Keratinocyte (primary cell): ENCODE measurements around the gene MAP2K2. TPM values are rescaled to one million over a fixed set of nuclear protein-coding genes. Genes with fewer than 3 reads are reported as not detected.

Experiments
- DNase-seq: peaks from one replicate; pipeline ENCODE4 v3.0.0-alpha.2; 2011; ENCODE audit warnings: low read depth, missing footprints, low spot score
- FAIRE-seq: peaks from 2 replicates; lab custom pipeline; 2011; peaks lifted over from hg19 to GRCh38; lab: Jason Lieb, UNC
- H2AFZ ChIP-seq: 2 replicates; pipeline ENCODE4 v1.6.0; 2012; ENCODE audit warnings: low read length, control low read depth, inconsistent platforms; ENCODE audit not compliant: control insufficient read depth
- H3K27ac ChIP-seq: 2 replicates; pipeline ENCODE4 v1.5.1; 2011; ENCODE audit warnings: low read length; ENCODE audit not compliant: control insufficient read depth, insufficient read depth
- H3K27me3 ChIP-seq: 3 replicates; pipeline ENCODE4 v1.6.0; 2011; ENCODE audit warnings: low read length; ENCODE audit not compliant: control insufficient read depth, insufficient read depth; ENCODE audit errors: extremely low read depth
- H3K36me3 ChIP-seq, 2 experiments: 2 replicates in 1 of 2; 3 replicates in 1 of 2; pipeline ENCODE4 v1.5.1; 2011; ENCODE audit warnings: low read length in 2 of 2, mild to moderate bottlenecking in 1 of 2; ENCODE audit not compliant: control insufficient read depth in 2 of 2, insufficient read depth in 2 of 2; ENCODE audit errors: extremely low read depth in 1 of 2
- H3K4me1 ChIP-seq: 3 replicates; pipeline ENCODE4 v1.5.1; 2011; ENCODE audit warnings: low read length; ENCODE audit not compliant: control insufficient read depth, insufficient read depth; ENCODE audit errors: extremely low read depth
- H3K4me2 ChIP-seq: 3 replicates; pipeline ENCODE4 v1.6.0; 2011; ENCODE audit warnings: low read depth, low read length; ENCODE audit not compliant: control insufficient read depth, insufficient read depth; ENCODE audit errors: extremely low read depth
- H3K4me3 ChIP-seq, 3 experiments: fragments of 200-600 bp in 1 of 3; sonication (generic) in 1 of 3; 2 replicates in 2 of 3; 3 replicates in 1 of 3; pipeline ENCODE4 v1.5.1; 2011 to 2016; ENCODE audit warnings: low read length in 3 of 3, mild to moderate bottlenecking in 3 of 3, control low read depth in 2 of 3, inconsistent platforms in 1 of 3, low read depth in 1 of 3, mixed read lengths in 1 of 3, mixed run types in 1 of 3, moderate library complexity in 1 of 3; ENCODE audit not compliant: control insufficient read depth in 2 of 3, insufficient read depth in 2 of 3; ENCODE audit errors: extremely low read depth in 1 of 3
- H3K79me2 ChIP-seq: 2 replicates; pipeline ENCODE4 v1.6.0; 2012; ENCODE audit warnings: low read length; ENCODE audit not compliant: control insufficient read depth, insufficient read depth
- H3K9ac ChIP-seq: 3 replicates; pipeline ENCODE4 v1.6.0; 2011; ENCODE audit warnings: low read length; ENCODE audit not compliant: control insufficient read depth, insufficient read depth; ENCODE audit errors: extremely low read depth
- H3K9me1 ChIP-seq: 3 replicates; pipeline ENCODE4 v1.6.0; 2011; ENCODE audit warnings: low read length; ENCODE audit not compliant: control insufficient read depth, insufficient read depth; ENCODE audit errors: extremely low read depth
- H3K9me3 ChIP-seq: 2 replicates; pipeline ENCODE4 v1.5.1; 2012; ENCODE audit warnings: low read depth, low read length; ENCODE audit not compliant: control insufficient read depth
- H4K20me1 ChIP-seq: 3 replicates; pipeline ENCODE4 v1.6.0; 2011; ENCODE audit warnings: low read length; ENCODE audit not compliant: control insufficient read depth, insufficient read depth; ENCODE audit errors: extremely low read depth
- CTCF ChIP-seq, 3 experiments: IDR thresholded peaks in 1 of 3; conservative IDR thresholded peaks in 1 of 3; optimal IDR thresholded peaks in 1 of 3; 2 replicates in 2 of 3; 3 replicates in 1 of 3; pipeline versions ENCODE3 to v1.5.1; 2011; ENCODE audit warnings: low read length in 3 of 3, mild to moderate bottlenecking in 3 of 3, moderate library complexity in 2 of 3, control low read depth in 1 of 3, inconsistent platforms in 1 of 3; ENCODE audit not compliant: insufficient read depth in 2 of 3; ENCODE audit errors: extremely low read depth in 1 of 3
- EZH2 ChIP-seq: IDR thresholded peaks from one replicate; pipeline ENCODE4 v1.6.1; 2012; ENCODE audit warnings: inconsistent platforms, mild to moderate bottlenecking, low read length, moderate library complexity
- dilution Hi-C: fragments of 300-500 bp; cut with MboI; formaldehyde crosslinking; loops from one replicate; pipeline ENCODE4 v1.7.0; 2020; ENCODE audit warnings: low sequenced_read_pairs; ENCODE audit not compliant: extremely low pct_ligation_motif_present
- polyA plus RNA-seq, 5 experiments: library from polyadenylated mRNA; depleted of rRNA in 3 of 5; stranded (reverse) in 3 of 5; stranded (forward) in 1 of 5; unstranded in 1 of 5; fragments of >200 nt; gene quantifications; 1 replicate in 1 of 5; 2 replicates in 3 of 5; 3 replicates in 1 of 5; pipeline versions ENCODE4 v1.2.1 to v1.2.3, GENCODE V29; 2011 to 2012; ENCODE audit warnings: missing spikeins in 2 of 5, low read depth in 1 of 5, low replicate concordance in 1 of 5

The MAP2K2 gene
- polyA plus RNA-seq, 1 donor (not counting 4 experiments of a cell fraction or from before 2014, with no cell fraction given): 61.8 TPM

- TF ChIP-seq EZH2 (no peak), CTCF (optimal IDR thresholded peaks at IDR 0.05 in 1 of 3, IDR thresholded peaks at IDR 0.05 in 1 of 3, conservative IDR thresholded peaks at IDR 0.05 in 1 of 3; ENCODE audit: extremely low read depth in 1 of 3, insufficient read depth in 2 of 3, low read length in 3 of 3) (no peak)
- dilution Hi-C loops: no loop called here
Measured at GRCh38 chr19:4102339-4103079, 21.4 kb downstream of the MAP2K2 start.

GRCh38 chr19:4101496-4101770 is 22.5 kb downstream of the MAP2K2 start:
- Histone ChIP-seq H3K79me2 (no peaks in the 10 kb centered on the region), H3K27ac (no peak overlapping the region), H3K36me3 (peaks cover 28 to 29% of the 10 kb centered on the region in 2 experiments), H4K20me1 (no peaks in the 10 kb centered on the region), H3K9ac (no peak overlapping the region), H3K9me3 (no peaks in the 10 kb centered on the region), H2AFZ (no peak overlapping the region), H3K4me2 (no peak overlapping the region), H3K4me3 (no peak overlapping the region), H3K9me1 (no peaks in the 10 kb centered on the region), H3K27me3 (no peaks in the 10 kb centered on the region), H3K4me1 (peaks cover 5% of the 10 kb centered on the region)
- dilution Hi-C loops: no loop called here
- DNase-seq (no peak), FAIRE-seq (no peak)
- no peak for TF ChIP-seq EZH2
- TF ChIP-seq CTCF (optimal IDR thresholded peaks at IDR 0.05 in 1 of 3, IDR thresholded peaks at IDR 0.05 in 1 of 3, conservative IDR thresholded peaks at IDR 0.05 in 1 of 3; ENCODE audit: extremely low read depth in 1 of 3, insufficient read depth in 2 of 3, low read length in 3 of 3): no peak

More at GRCh38 chr19:4102339-4103079, 21.4 kb downstream of the MAP2K2 start:
- Histone ChIP-seq H3K4me1 (peaks cover 5% of the 10 kb centered on the region), H2AFZ (no peak overlapping the region), H3K27me3 (no peaks in the 10 kb centered on the region), H3K36me3 (peaks cover 30 to 34% of the 10 kb centered on the region in 2 experiments), H3K9me1 (no peaks in the 10 kb centered on the region), H3K4me3 (no peak overlapping the region), H4K20me1 (no peaks in the 10 kb centered on the region), H3K9me3 (no peaks in the 10 kb centered on the region), H3K4me2 (no peak overlapping the region), H3K27ac (no peak overlapping the region), H3K9ac (no peak overlapping the region), H3K79me2 (no peaks in the 10 kb centered on the region)
- DNase-seq: no peak
- no peak for FAIRE-seq
